IMR-90 (cell line): ENCODE data around the gene USP32. TPM values are rescaled to one million over a fixed set of nuclear protein-coding genes. Genes with fewer than 3 reads are reported as not detected.

Experiments used
- ATAC-seq: fragments of 200-7000 bp; cut with Tn5 transposase; 2 replicates; pipeline ENCODE4 v1.9.1; 2020; ENCODE audit warnings: low read depth, mild to moderate bottlenecking, moderate library complexity
- BruUV-seq: library from RNA; stranded (reverse); fragments of 400-500 nt; replicated peaks from 2 replicates; lab custom pipeline; 2021; lab: Mats Ljungman, UMichigan
- CTCF ChIA-PET: fragments of 300-600 bp; formaldehyde crosslinking; extraction: SDS; loops from one replicate; lab custom pipeline; 2021; ENCODE audit warnings: antibody characterized with exemption; lab: Yijun Ruan, JAX
- POLR2A ChIA-PET: fragments of 300-600 bp; sonication (Branson Sonifier 250); formaldehyde crosslinking; loops from one replicate; lab custom pipeline; 2022; ENCODE audit warnings: antibody characterized with exemption; ENCODE audit not compliant: unreplicated experiment; lab: Charles Lee
- DNase-seq: peaks from one replicate; pipeline ENCODE4 v3.0.0; 2013
- H2AFZ ChIP-seq: replicated peaks from 2 replicates; pipeline ENCODE3; 2013; ENCODE audit warnings: low read length, mild to moderate bottlenecking; ENCODE audit not compliant: poor library complexity
- H2AK5ac ChIP-seq: 2 replicates; pipeline ENCODE4 v1.6.1; 2013; ENCODE audit warnings: low read depth, low read length, inconsistent platforms
- H2AK9ac ChIP-seq: replicated peaks from 2 replicates; pipeline ENCODE3; 2013; ENCODE audit warnings: mild to moderate bottlenecking, low read depth, low read length, moderate library complexity; ENCODE audit not compliant: poor library complexity
- H2BK120ac ChIP-seq: 2 replicates; pipeline ENCODE4 v1.6.1; 2013; ENCODE audit warnings: low read depth, low read length, inconsistent platforms
- H2BK15ac ChIP-seq: 3 replicates; pipeline ENCODE4 v1.6.1; 2013; ENCODE audit warnings: low read depth, low read length, inconsistent platforms
- H2BK20ac ChIP-seq: 2 replicates; pipeline ENCODE4 v1.6.1; 2013; ENCODE audit warnings: low read depth, mild to moderate bottlenecking, inconsistent platforms, low read length, moderate library complexity
- H2BK5ac ChIP-seq: 2 replicates; pipeline ENCODE4 v1.6.1; 2013; ENCODE audit warnings: mild to moderate bottlenecking, low read depth, low read length, inconsistent platforms; ENCODE audit not compliant: poor library complexity, severe bottlenecking
- H3K14ac ChIP-seq: replicated peaks from 2 replicates; pipeline ENCODE4 v1.6.1; 2013; ENCODE audit warnings: low read depth, low read length, inconsistent platforms
- H3K18ac ChIP-seq: 2 replicates; pipeline ENCODE4 v1.6.1; 2013; ENCODE audit warnings: low read depth, low read length, control low read depth
- H3K23ac ChIP-seq: 2 replicates; pipeline ENCODE4 v1.6.1; 2013; ENCODE audit warnings: low read depth, low read length, inconsistent platforms
- H3K27ac ChIP-seq: 2 replicates; pipeline ENCODE4 v1.5.1; 2013; ENCODE audit warnings: mild to moderate bottlenecking, control low read depth, low read length; ENCODE audit not compliant: insufficient read depth
- H3K27me3 ChIP-seq: 2 replicates; pipeline ENCODE4 v1.6.1; 2013; ENCODE audit warnings: low read length; ENCODE audit not compliant: control insufficient read depth, insufficient read depth
- H3K36me3 ChIP-seq: 2 replicates; pipeline ENCODE4 v1.6.1; 2013; ENCODE audit warnings: low read length, mixed read lengths; ENCODE audit not compliant: control insufficient read depth, insufficient read depth
- H3K4ac ChIP-seq: 2 replicates; pipeline ENCODE4 v1.6.1; 2013; ENCODE audit warnings: low read depth, low read length, inconsistent platforms
- H3K4me1 ChIP-seq: 2 replicates; pipeline ENCODE4 v1.6.1; 2013; ENCODE audit warnings: low read length, mixed read lengths; ENCODE audit not compliant: control insufficient read depth, insufficient read depth
- H3K4me2 ChIP-seq: 2 replicates; pipeline ENCODE4 v1.6.1; 2013; ENCODE audit warnings: low read depth, mild to moderate bottlenecking, control low read depth, low read length, moderate library complexity
- H3K4me3 ChIP-seq: 2 replicates; pipeline ENCODE4 v1.5.1; 2013; ENCODE audit warnings: low read depth, mild to moderate bottlenecking, control low read depth, low read length, moderate library complexity; ENCODE audit not compliant: insufficient read depth
- H3K56ac ChIP-seq: 2 replicates; pipeline ENCODE4 v1.6.1; 2013; ENCODE audit warnings: low read length, inconsistent platforms; ENCODE audit not compliant: insufficient read depth; ENCODE audit errors: extremely low read depth
- H3K79me1 ChIP-seq, 2 experiments: 2 replicates each; pipeline ENCODE4 v1.6.1; 2013; ENCODE audit warnings: low read length in 2 of 2, inconsistent platforms in 1 of 2, low read depth in 1 of 2
- H3K9ac ChIP-seq: 2 replicates; pipeline ENCODE4 v1.6.1; 2013; ENCODE audit warnings: low read depth, low read length, control low read depth
- H3K9me1 ChIP-seq: 2 replicates; pipeline ENCODE4 v1.6.1; 2013; ENCODE audit warnings: low read length, inconsistent platforms; ENCODE audit not compliant: insufficient read depth
- H3K9me3 ChIP-seq: 2 replicates; pipeline ENCODE4 v1.6.1; 2013; ENCODE audit warnings: low read length; ENCODE audit not compliant: control insufficient read depth, insufficient read depth
- H4K20me1 ChIP-seq: 2 replicates; pipeline ENCODE4 v1.6.1; 2013; ENCODE audit warnings: low read length, inconsistent platforms; ENCODE audit not compliant: insufficient read depth
- H4K5ac ChIP-seq: 2 replicates; pipeline ENCODE4 v1.6.1; 2013; ENCODE audit warnings: mild to moderate bottlenecking, low read depth, low read length, control low read depth
- H4K8ac ChIP-seq, 2 experiments: 2 replicates each; pipeline ENCODE4 v1.6.1; 2013; ENCODE audit warnings: low read depth in 2 of 2, low read length in 2 of 2, control low read depth in 1 of 2, inconsistent platforms in 1 of 2
- H4K91ac ChIP-seq: 2 replicates; pipeline ENCODE4 v1.6.1; 2013; ENCODE audit warnings: low read depth, low read length, inconsistent platforms; ENCODE audit not compliant: insufficient read depth
- BHLHE40 ChIP-seq: fragments of 150-350 bp; IDR thresholded peaks from 2 replicates; pipeline ENCODE4 v1.6.1; 2016; ENCODE audit warnings: mild to moderate bottlenecking, low read depth, low read length
- CEBPB ChIP-seq: IDR thresholded peaks from 2 replicates; pipeline ENCODE4 v1.6.1; 2012; ENCODE audit warnings: low read depth, low read length, improper control_type of control experiment
- CHD1 ChIP-seq: IDR thresholded peaks from 2 replicates; pipeline ENCODE4 v1.6.1; 2012; ENCODE audit warnings: low read depth, low read length, improper control_type of control experiment
- FOS ChIP-seq: fragments of 150-350 bp; IDR thresholded peaks from 2 replicates; pipeline ENCODE4 v1.6.1; 2016; ENCODE audit warnings: low read depth, low read length
- MAFK ChIP-seq: IDR thresholded peaks from 2 replicates; pipeline ENCODE4 v1.6.1; 2012; ENCODE audit warnings: low read depth, low read length, improper control_type of control experiment
- MAZ ChIP-seq: IDR thresholded peaks from 2 replicates; pipeline ENCODE4 v1.6.1; 2012; ENCODE audit warnings: low read depth, mild to moderate bottlenecking, low read length, improper control_type of control experiment, moderate library complexity, borderline replicate concordance
- MXI1 ChIP-seq: IDR thresholded peaks from 2 replicates; pipeline ENCODE4 v1.6.1; 2012; ENCODE audit warnings: low read depth, mild to moderate bottlenecking, low read length, moderate library complexity, borderline replicate concordance
- NFE2L2 ChIP-seq: fragments of 150-350 bp; IDR thresholded peaks from 2 replicates; pipeline ENCODE4 v1.6.1; 2016; ENCODE audit warnings: low read depth, mild to moderate bottlenecking, low read length
- POLR2A ChIP-seq: IDR thresholded peaks from 2 replicates; pipeline ENCODE4 v1.6.1; 2012; ENCODE audit warnings: mild to moderate bottlenecking, low read depth, low read length
- RAD21 ChIP-seq: IDR thresholded peaks from 2 replicates; pipeline ENCODE4 v1.6.1; 2012; ENCODE audit warnings: low read length, improper control_type of control experiment
- RCOR1 ChIP-seq: IDR thresholded peaks from 2 replicates; pipeline ENCODE4 v1.6.1; 2012; ENCODE audit warnings: mild to moderate bottlenecking, low read length, improper control_type of control experiment; ENCODE audit not compliant: insufficient replicate concordance
- RFX5 ChIP-seq: IDR thresholded peaks from 2 replicates; pipeline ENCODE4 v1.8.0; 2012; ENCODE audit warnings: low read depth, mild to moderate bottlenecking, low read length, moderate library complexity
- SMC3 ChIP-seq: fragments of 150-350 bp; IDR thresholded peaks from 2 replicates; pipeline ENCODE4 v1.6.1; 2016; ENCODE audit warnings: low read depth, mild to moderate bottlenecking, antibody characterized with exemption, low read length, moderate library complexity
- WGBS, 2 experiments: methylation state at CpG; one replicate each; pipeline versions ENCODE4 v1.1.5 to v1.1.7; 2013; ENCODE audit warnings: missing lambda C conversion rate in 2 of 2; ENCODE audit not compliant: insufficient read length in 1 of 2; ENCODE audit errors: extremely low coverage in 2 of 2; 5-methylcytosine and 5-hydroxymethylcytosine counted together
- dilution Hi-C: fragments of 300-500 bp; cut with HindIII; formaldehyde crosslinking; loops from one replicate; pipeline ENCODE4 v1.14.3; 2018; ENCODE audit warnings: low sequenced_read_pairs; ENCODE audit not compliant: unreplicated experiment
- in situ Hi-C: fragments of 300-500 bp; cut with MboI; formaldehyde crosslinking; loops from 3 replicates; pipeline ENCODE4 v1.14.3; 2019; ENCODE audit warnings: low sequenced_read_pairs, inconsistent platforms, mixed read lengths
- intact Hi-C: fragments of 100-400 bp; cut with micrococcal nuclease; formaldehyde crosslinking; loops from 2 replicates; pipeline ENCODE4 v1.10.0; 2022
- polyA plus RNA-seq, 3 experiments: library from polyadenylated mRNA; depleted of rRNA; stranded (reverse); fragments of >200 nt; gene quantifications; 2 replicates each; pipeline ENCODE4 v1.2.3, GENCODE V29; 2012; ENCODE audit warnings: low replicate concordance in 1 of 3
- total RNA-seq: library from RNA; depleted of rRNA; stranded (reverse); fragments of >200 nt; gene quantifications from 2 replicates; pipeline ENCODE4 v1.2.3, GENCODE V29; 2012
- TF ChIP-seq, protein P1 (sequence below): fragments of 150-350 bp; IDR thresholded peaks from 2 replicates; pipeline ENCODE4 v1.6.1; 2017; ENCODE audit warnings: mild to moderate bottlenecking, antibody characterized with exemption, low read length, low read depth
- TF ChIP-seq, protein P2 (sequence below): conservative IDR thresholded peaks from 2 replicates; pipeline ENCODE4 v1.5.1; 2012; ENCODE audit warnings: mild to moderate bottlenecking, low read depth, low read length, improper control_type of control experiment
- TF ChIP-seq, protein P3 (sequence below): fragments of 150-350 bp; IDR thresholded peaks from 2 replicates; pipeline ENCODE4 v1.6.1; 2016; ENCODE audit warnings: low read depth, mild to moderate bottlenecking, low read length, moderate library complexity, borderline replicate concordance

USP32 gene
- total and polyA plus RNA-seq, 2 of the 4 experiments (the other 2 are of a cell fraction): 16.8 to 46.8 TPM

DNA sequence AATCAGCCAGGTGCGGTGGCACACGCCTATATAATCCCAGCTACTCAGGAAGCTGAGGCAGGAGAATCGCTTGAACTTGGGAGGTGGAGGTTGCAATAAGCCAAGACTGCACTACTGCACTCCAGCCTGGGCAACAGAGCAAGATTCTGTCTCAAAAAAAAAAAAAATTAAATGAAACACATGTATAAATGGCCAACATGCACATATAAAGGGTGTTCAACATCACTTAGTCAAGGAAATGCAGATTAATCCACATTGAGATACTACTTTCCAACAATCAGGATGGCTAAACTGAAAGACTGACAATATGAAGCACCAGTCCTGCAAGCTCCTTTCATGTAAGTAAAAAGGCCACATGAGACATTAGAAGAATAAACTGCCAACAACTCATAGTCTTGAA lies 20.5 kb downstream of the USP32 start:
- WGBS, 2 experiments: no CpG with 5 or more reads among the region's 3 CpGs
- Histone ChIP-seq H2BK15ac (no peak overlapping the region), H3K4me2 (no peak overlapping the region), H4K5ac (no peak overlapping the region), H3K4ac (no peak overlapping the region), H2BK120ac (no peak overlapping the region), H2BK20ac (no peak overlapping the region), H3K27ac (no peak overlapping the region), H4K91ac (no peak overlapping the region), H3K9me3 (no peaks in the 10 kb centered on the region), H2AFZ (no peak overlapping the region), H3K9me1 (peaks cover 11% of the 10 kb centered on the region), H3K4me3 (no peak overlapping the region), H3K9ac (no peak overlapping the region), H2AK9ac (no peak overlapping the region), H3K4me1 (peaks cover 11% of the 10 kb centered on the region), H2AK5ac (no peak overlapping the region), H3K36me3 (peaks cover 2% of the 10 kb centered on the region), H2BK5ac (peak overlapping the region; percentile 10), H3K56ac (no peak overlapping the region), H3K79me1 (peaks cover 33 to 67% of the 10 kb centered on the region in 2 experiments), H4K20me1 (peaks cover 41% of the 10 kb centered on the region), H3K18ac (no peak overlapping the region), H3K14ac (no peak overlapping the region), H4K8ac (no peak overlapping the region), H3K27me3 (no peaks in the 10 kb centered on the region), H3K23ac (no peak overlapping the region)
- ATAC-seq (no peak), DNase-seq (no peak)
- no TSS peak for BruUV-seq
- POLR2A ChIA-PET: no interaction called here
- TF ChIP-seq FOS: no peak
- TF ChIP-seq RFX5: no peak
- no peak for TF ChIP-seq CEBPB
- no peak for TF ChIP-seq MAZ
- TF ChIP-seq, protein P1, sequence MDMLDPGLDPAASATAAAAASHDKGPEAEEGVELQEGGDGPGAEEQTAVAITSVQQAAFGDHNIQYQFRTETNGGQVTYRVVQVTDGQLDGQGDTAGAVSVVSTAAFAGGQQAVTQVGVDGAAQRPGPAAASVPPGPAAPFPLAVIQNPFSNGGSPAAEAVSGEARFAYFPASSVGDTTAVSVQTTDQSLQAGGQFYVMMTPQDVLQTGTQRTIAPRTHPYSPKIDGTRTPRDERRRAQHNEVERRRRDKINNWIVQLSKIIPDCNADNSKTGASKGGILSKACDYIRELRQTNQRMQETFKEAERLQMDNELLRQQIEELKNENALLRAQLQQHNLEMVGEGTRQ: no peak
- no peak for TF ChIP-seq MAFK
- TF ChIP-seq RAD21: no peak
- TF ChIP-seq SMC3: no peak
- no peak for TF ChIP-seq NFE2L2
- TF ChIP-seq BHLHE40: no peak
- TF ChIP-seq, protein P2, sequence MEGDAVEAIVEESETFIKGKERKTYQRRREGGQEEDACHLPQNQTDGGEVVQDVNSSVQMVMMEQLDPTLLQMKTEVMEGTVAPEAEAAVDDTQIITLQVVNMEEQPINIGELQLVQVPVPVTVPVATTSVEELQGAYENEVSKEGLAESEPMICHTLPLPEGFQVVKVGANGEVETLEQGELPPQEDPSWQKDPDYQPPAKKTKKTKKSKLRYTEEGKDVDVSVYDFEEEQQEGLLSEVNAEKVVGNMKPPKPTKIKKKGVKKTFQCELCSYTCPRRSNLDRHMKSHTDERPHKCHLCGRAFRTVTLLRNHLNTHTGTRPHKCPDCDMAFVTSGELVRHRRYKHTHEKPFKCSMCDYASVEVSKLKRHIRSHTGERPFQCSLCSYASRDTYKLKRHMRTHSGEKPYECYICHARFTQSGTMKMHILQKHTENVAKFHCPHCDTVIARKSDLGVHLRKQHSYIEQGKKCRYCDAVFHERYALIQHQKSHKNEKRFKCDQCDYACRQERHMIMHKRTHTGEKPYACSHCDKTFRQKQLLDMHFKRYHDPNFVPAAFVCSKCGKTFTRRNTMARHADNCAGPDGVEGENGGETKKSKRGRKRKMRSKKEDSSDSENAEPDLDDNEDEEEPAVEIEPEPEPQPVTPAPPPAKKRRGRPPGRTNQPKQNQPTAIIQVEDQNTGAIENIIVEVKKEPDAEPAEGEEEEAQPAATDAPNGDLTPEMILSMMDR: no peak
- TF ChIP-seq, protein P3, sequence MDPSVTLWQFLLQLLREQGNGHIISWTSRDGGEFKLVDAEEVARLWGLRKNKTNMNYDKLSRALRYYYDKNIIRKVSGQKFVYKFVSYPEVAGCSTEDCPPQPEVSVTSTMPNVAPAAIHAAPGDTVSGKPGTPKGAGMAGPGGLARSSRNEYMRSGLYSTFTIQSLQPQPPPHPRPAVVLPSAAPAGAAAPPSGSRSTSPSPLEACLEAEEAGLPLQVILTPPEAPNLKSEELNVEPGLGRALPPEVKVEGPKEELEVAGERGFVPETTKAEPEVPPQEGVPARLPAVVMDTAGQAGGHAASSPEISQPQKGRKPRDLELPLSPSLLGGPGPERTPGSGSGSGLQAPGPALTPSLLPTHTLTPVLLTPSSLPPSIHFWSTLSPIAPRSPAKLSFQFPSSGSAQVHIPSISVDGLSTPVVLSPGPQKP: no peak
- no peak for TF ChIP-seq RCOR1
- TF ChIP-seq POLR2A: no peak
- no peak for TF ChIP-seq MXI1
- no peak for TF ChIP-seq CHD1
- CTCF ChIA-PET: interaction anchor here (0.6 kb wide), 1 partner anchor 72 kb away, joined by 3 read pairs; no protein-coding TSS in a partner anchor
- dilution Hi-C loops (no loop called here), in situ Hi-C loops (no loop called here), intact Hi-C loops (no loop called here)
